ENCODE measurements around the gene BNIP2.
"Not testable (repeated sequence)": the region's sequence is repeated elsewhere in the genome, so short reads cannot be mapped to it uniquely, and the experiment has no call there.

Gene BNIP2

DNA sequence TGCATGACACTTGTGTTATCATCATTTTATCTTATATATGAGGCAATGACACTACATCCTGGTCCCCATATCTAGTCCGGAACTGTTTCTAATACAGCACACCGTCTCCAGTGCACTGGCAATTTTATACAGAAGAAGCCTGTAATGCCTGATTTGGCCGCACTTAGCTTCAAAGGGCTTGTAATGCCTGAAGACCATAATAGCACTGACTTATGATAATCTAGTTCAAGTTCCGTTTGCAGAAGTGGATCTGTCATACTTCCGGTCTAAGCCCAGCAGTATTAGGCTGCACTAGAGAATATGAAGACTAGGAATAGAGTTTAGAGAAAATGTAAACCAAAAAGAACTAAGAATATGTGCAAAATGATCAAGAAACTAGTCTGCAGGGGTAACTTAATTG lies 1.3 kb downstream of the BNIP2 start:
- DNase-seq, result peak; percentile 31

DNA sequence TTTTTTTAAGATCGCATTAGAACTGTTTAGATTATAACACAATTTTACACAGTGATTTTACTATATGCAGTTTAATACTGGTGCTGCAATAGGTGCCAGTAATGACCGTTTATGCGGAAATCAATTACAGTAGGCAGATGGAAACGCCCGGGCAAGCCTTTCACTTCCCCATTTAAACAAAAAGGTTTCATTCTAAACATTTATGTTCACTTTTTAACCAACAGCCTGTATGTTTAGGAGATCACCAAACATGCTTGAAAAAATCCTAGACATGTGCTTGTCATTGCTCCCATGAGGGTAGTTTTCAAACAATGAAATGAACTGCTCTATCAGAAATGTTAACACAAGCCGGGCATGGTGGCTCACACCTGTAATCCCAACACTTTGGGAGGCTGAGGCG lies 2.7 kb downstream of the BNIP2 start:
- DNase-seq, result no peak

DNA sequence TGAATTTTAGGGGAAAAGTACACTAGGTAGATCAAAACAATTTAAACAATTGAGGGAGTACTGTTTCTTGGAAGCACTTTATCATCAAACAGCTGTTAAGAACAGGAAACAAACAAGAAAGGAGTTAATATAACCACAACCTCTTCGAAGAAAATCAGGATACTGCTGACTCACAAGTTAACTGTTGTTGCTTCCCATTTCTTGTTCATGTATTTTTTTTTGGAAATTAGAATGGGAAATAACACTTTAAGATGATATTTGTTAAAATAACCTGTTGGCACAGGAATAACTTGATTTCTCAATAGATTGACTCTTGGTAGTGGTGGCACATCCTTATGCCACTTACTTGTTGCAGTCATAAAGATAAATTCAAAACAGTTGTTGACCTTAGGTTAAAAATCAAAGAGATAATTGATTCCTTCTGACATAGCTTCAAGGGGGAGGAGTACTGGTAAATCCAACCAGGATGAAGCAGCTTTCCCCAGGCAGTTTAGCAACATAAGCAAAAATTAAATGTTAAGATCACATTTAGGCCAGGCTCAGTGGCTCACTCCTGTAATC lies 3.3 kb downstream of the BNIP2 start:
- DNase-seq, result no peak

DNA sequence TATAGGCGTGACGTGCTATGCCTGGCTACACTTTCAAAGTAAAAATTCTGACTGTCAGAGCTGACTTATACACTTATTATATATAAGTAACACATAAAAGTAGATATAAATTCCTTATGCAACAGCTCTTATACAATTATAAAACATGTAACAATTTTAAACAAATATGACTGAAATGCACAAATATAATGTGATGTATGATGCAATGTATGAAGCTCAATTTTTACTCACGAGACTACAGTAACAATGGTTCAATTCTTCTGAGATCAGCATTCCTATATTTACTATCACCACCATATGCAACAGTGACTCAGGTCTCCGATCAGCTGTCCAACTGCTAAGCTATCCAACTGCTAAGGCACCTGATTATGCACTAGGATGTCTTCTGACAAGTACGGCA lies 8.2 kb downstream of the BNIP2 start:
- DNase-seq, result no peak

DNA sequence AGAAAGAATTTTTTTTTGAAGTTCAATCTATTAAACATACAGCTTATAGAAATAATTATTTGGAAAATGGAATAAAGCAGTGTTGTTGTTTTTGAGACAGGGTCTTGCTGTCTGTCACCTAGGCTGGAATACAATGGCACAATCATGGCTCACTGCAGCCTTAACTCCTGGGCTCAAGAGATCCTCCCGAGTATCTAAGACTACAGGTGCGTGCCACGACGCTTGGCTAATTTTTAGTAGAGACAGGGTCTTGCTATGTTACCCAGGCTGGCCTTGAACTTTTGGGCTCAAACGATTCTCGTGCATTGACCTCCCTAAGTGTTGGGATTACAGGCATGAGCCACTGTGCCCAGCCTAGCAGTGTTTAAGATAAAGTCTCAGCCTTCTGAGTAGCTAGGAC lies 8.8 kb downstream of the BNIP2 start:
- no peak for DNase-seq

DNA sequence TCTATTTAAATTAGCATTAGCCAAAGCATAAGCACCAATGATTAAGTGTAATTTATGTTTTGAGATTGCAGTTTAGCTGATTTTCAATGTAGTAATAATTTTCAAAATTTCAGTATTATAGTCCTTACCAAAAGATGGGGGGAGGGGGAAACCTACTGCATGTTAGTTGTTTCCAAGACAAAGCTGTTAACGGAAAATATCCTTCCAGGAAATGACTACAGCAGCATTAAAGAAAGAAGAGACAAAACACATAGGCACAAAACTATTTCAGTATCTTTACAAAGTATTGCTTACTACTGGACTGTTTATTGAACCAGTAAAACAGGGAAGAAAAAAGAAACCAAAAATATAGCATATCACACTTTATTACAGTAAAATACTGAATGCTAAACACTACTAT lies 10.5 kb downstream of the BNIP2 start:
- DNase-seq, result no peak

DNA sequence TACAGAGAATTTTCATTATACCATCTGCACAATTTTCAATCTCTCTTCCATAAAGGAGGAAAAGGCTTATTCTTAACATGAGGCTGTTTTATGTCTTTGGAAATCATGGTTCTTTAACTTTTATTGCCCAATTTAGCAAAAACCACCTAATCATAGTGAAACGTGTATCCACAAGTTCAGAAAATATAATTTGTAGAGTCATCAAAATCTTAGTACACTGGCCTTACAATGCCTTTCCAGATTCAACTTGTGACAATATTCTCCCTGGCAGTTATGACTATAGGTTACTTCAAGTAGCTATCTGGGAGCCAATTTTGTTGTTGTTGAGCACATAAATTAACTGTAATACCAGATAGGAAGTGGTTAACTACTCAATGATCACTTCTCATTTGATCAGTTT lies 10.9 kb downstream of the BNIP2 start:
- DNase-seq, result no peak

DNA sequence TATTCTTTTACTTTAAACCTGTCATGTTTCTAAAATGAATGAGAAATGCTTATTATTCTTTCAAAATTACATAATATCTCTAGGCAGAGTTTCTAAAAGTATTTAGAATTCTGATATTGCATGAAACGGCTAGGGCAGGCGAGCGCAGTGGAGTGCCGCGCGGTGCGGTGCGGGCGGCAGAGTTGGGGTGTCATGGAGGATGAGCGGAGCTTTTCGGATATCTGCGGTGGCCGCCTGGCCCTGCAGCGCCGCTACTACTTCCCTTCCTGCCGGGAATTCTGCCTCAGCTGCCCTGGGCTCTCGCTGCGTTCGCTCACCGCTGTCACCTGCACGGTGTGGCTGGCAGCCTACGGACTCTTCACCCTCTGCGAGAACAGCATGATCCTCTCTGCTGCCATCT lies 12.6 kb downstream of the BNIP2 start:
- no peak for DNase-seq

DNA sequence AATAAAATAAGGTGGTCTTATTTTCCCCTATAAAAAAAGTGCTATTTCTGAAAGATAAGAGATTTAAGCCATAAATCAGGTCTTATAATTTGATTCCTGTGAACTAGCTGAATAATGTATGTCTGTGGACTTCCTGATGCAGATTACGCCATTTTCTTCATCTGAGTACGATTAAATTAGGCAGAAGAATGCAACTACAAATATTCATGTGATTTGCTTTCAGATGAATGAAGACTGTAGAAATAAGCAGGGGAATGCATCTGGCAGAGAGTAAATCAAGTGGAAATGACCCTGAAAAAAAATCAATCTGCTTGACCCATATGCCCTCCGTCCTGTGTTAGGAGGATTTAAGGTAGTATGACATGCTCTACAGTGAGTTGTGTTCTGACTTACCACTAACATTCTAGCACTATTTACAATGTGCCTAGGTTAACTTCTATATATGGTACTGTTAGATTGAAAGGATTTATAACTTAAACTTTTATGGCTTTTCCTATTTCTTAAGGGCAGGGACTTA lies 14.7 kb downstream of the BNIP2 start:
- DNase-seq, result no peak

DNA sequence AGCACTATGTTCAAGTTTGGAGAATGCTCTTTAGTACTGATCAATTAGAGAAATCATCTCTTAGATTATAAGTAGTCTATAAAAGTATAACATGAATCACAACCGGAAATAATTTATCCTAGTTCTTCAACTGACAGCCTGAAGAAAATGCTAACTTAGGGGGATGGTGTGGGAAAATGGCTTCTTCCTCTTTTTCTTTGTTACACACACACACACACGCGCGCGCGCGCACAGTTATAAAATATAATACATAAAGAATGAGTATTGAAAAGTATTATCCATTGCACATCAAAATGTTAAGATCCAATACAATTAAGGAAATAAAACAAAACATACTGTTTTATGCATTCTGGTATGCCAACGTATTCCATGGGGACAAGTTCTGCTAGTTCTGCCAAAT lies 20.6 kb downstream of the BNIP2 start:
- no peak for DNase-seq

DNA sequence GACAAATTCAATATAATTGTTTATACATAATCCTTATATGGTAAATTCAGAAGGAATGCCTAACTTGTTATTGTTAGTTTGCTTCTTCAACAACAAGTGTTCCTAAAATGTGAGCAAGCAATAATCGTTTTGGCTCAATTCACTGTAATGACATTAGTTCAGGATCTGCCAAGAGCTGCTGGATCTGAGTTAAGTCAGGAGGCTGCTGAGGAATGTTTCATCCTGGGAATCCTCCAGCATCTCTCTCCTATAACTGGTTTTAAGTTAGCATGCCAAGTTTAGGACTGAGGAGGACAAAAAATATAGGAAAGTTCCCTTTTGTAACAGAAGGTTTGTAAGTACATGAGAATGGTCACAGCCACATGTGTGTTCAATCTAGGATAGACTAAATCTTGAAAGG lies 26.9 kb downstream of the BNIP2 start:
- DNase-seq, result no peak

DNA sequence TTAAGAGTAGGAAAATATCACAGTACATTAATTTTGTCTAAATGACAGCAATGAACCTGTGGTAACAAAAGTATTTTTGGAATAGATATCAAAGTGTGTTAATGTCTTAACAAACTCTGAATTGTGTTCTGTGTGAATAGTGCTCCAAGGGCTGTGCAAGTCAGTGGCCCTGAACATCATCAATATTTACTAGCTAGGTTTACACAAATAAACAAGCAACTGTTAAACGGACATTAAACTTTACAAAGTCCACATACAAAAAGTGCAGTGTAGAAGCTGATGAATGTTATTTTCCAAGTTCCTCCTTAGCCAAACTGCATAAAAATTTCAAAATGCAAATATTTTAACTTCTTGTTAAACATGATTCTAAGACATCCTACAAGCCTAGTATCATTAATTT lies 29.8 kb downstream of the BNIP2 start:
- DNase-seq, result no peak

DNA sequence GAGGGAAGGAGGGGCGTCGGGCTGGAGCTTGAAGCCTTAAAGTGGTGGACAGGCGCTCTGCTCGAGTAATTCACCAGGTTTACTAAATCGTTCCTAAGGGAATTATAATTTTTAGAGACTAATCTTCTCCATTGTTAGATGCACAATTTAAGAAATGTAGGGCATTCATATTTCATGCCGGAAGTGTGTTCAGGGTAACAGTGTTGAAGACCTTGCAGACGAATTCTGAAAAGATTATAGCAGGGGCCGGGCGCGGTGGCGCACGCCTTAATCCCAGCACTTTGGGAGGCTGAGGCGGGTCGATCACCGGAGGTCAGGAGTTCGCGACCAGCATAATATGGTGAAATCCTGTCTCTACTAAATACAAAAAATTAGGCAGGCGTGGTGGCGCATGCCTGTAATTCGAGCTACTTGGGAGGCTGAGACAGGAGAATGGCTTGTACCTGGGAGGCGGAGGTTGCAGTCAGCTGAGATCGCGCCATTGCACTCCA lies 31.4 kb downstream of the BNIP2 start:
- no peak for DNase-seq

DNA sequence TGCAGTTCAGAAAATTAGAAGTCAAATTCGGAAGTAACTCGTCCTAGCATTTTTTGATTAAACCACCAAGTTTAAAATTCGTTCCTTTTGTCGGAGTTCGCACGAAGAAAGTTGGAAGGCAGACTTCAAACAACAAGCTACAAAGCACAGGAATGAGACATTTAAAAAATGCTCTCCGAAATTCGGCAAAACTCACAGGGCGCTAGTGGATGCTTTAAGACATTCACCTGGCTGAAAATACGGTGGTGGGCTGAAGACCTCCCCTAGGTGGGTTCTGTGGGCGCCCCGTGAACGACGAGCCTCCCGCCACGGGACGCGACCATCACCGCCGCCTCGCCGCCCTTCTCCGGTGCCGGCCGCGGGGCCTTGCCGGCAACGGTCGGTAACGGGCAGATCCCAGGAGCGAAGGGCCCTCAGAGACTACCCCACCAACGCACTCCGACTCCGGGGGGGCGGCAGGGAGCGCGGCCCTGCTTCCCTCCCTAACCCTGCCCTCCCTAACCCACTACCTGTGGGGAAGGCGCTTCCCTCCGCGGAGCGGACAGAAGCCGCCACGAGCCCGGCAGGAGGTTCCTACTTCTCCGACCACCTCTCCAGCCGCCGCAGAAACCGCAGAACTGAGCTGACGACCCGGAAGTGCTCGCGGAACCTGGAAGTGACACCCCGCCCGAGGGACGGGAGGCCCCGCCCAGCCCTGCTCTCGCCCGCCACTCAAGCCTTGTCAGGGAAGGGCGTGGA lies 32.1 kb downstream of the BNIP2 start, which contains the start of gene GTF2A2:
TSS of gene GTF2A2 (minus strand) at position 619 of the 738 bp plus-strand sequence. CDS start 5,238 bp downstream, outside the sequence.
- peak; percentile 98 for DNase-seq

DNA sequence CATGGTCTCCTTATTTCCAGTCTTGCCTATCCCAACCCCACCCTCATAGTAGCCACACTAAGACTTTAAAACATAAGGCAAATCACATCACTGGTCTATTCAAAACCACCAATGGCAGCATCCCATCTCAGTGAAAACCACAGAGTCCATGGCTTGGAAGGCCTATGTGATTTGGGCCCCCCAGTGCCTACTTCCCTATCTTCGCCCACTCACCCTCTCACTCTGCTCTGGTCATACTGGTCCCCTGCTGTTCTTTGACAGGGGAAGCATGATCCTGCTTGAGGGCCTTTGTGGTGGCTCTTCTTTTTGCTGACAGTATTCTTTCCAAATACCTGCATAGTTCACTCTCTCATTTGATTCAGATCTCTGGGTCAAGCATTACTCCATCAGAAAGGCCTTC lies 35.1 kb downstream of the BNIP2 start:
- no peak for DNase-seq

DNA sequence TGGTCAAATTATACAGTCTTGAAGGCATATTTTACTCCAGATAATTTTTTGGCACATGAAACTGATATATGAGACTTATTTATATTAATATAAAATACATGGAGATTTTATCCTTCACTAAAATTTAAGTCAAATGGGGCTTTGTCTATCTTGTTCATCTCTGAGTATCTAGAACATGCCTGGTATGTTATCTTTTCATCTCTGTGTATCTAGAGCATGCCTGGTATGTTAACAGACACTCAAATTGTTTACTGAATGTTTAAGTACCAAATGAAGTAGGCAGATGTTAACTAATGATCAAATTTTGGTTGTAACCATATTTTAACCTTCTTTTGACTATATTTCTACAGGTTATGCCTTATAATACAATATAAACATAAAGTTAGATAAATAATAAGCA lies 39.5 kb downstream of the BNIP2 start:
- no peak for DNase-seq

DNA sequence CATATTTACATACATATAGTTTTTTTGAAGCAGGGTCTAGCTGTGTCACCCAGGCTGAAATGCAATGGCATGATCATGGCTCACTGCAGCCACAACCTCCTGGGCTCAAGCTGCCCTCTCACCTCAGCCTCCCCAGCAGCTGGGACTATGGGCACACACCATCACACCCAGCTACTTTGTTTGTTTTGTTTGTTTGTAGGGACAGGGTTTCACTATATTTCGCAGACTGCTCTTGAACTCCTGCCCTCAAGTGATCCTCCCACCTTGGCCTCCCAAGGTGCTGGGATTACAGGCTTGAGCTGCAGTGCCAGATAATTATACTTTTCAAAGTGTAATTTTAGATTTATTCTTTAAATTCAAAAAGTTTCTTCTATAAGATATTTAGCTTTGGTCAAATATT lies 42.0 kb downstream of the BNIP2 start:
- DNase-seq, result no peak

DNA sequence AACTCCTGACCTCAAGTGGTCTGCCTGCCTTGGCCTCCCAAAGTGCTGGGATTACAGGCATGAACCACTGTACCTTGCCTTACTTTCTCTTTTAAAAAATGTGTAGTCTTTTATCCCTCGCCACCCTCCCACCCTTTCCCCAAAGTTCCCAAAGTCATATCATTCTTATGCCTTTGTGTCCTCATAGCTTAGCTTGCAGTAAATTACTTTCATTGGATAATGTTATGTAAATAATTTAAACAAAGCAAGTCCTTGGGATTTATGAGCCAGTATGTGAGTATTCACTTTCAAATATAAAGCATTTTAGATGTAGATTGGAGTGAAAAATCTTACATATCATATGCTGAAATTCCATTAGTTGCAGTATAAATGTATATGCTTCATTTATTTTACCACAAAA lies 42.8 kb downstream of the BNIP2 start:
- DNase-seq, result no peak

DNA sequence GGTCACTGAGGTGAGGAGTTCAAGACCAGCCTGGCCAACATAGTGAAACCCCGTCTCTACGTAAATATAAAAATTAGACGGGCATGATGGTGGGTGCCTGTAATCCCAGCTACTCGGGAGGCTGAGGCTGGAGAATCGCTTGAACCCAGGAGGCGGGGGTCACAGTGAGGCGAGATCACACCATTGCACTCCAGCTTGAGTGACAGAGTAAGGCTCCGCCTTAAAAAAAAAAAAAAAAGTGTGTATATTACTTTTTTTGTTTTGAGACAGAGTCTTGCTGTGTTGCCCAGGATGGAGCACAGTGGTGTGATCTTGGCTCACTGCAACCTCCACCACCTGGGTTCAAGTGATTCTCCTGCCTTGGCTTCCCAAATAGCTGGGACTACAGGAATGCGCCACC lies 43.3 kb downstream of the BNIP2 start:
- not testable (repeated sequence) for DNase-seq

DNA sequence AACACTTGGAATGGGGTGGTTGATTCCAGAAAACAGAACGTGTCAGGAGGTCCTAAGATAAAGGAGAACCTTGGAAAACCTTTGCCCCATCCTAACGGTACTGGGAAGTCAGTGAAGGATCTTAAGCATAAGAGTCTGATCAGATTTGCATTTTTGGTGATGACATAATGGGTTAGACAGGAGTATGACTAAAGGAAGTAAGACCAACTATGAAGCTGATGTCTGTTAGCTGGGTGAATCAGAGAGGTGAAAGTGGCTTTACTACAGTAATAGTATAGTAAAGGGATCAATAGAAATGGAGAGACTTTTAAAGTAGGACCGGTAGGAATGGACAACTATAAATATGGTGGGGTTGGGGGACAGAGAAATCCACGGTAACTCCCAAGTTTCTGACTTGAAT lies 44.4 kb downstream of the BNIP2 start:
- DNase-seq, result no peak

DNA sequence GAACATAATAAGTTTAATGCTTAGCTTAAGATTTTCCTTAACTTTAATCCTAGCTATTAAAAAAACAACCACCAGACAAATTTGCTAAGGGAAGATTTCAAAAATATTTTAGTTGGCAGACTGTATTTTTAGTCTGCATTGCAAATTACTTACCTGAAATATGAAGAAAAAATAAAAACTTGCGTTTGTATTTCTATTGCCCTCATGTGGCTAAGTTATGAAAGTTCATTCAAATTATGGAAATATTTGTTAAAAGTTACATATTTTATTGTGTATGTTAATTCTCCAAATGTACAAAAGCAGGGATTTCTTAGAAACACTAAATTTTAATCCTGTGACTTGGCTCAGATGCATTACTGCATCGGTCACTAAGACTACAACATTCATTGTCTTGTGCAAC lies 46.8 kb downstream of the BNIP2 start:
- no peak for DNase-seq

DNA sequence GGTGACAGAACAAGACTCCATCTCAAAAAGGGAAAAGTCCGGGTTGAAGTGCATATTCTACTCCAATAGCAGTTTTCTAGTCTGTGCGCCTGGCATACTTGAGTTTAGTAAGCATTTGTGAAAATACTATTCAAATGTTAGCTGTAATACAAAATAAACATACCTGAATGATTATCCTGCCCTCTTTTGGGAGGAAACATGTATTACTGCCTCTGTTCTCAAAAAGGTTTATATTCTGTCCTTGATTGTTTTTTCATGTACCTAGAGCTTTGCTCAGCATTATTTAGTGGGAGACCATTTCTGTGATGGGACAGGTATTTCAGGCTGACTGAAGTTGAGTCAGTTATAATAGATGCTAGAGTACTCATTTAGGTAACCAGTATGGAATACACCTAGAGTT lies 51.6 kb downstream of the BNIP2 start:
- DNase-seq, result not testable (repeated sequence)

DNA sequence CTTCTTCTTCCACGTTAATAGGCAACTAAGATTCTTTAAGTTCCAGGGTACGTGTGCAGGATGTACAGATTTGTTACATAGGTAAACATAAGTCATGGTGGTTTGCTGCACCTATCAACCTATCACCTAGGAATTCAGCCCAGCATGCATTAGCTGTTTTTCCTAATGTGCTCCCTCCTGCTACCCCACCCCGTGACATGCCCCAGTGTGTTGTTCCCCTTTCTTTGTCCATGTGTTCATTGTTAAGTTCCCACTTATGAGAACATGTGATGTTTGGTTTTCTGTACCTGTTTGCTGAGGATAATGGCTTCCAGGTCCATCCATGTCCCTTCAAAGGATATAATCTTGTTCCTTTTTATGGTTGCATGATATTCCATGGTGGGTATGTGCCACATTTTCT lies 52.9 kb downstream of the BNIP2 start:
- DNase-seq, result no peak

DNA sequence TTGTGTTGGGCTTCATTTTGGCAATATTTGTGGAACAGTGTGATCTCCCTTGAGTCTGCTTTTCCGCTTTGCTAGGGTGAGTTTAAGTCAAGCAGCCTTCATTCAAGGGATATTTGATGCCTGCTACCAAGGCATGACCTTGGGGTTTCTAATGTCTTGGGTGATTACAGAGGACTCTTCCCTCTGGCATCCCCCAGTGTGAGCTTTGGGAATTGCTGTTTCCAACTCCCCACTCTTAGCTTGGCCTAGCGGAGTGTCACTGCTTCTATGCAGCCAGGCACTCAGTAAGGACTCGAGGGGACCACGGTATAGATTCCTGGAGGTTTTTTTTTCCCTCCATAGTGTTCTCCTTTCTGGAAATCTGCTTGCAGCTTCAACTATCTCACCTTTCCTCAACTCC lies 56.4 kb downstream of the BNIP2 start:
- peak; percentile 67 for DNase-seq

DNA sequence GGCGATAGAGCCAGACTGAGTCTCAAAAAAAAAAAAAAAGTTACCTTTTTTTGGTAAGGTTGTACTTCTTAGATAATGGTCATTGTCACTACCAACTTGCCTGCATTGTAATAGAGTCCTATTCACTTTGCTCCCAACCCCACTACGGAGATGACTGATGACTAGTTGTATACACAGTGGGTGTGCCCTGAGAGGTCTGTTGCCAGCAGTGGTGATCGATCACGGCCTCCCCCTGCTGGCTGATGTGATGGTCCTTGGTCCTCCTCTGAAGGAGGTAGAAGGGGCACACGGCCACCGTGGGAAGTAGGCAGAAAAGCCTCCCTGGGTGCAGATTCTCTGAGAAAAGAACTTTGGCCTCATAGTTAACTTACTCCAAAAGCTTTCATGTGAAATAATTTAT lies 66.8 kb downstream of the BNIP2 start:
- DNase-seq, result peak; percentile 70

All from NCI-H82 (cell line).